SIG-M5 (cell line): ENCODE data around the gene RTCB.
"Not testable (repeated sequence)": the region's sequence is repeated elsewhere in the genome, so short reads cannot be mapped to it uniquely, and the experiment has no call there.

Source experiments
- DNase-seq: peaks from one replicate; lab custom pipeline; 2025; lab: John Stamatoyannopoulos, UW

Gene RTCB

DNA sequence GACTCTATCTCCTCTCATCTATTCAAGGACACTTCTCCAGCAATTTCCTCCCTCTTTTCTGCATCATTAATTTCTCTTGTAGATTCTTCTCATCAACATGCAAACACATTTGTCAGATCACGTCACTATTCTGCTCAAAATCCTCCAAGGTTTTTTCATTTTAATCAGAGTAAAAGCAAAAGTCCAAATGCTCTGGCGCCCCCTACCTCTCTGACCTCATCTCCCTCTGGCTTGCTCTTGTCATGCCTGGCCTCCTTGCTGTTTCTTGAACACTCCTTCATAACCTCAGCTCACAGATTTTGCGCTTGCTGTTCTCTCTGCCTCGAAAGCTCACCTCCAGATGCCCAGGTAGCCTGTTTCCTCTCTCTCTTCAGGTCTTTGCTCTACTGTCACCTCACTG is 22.4 kb downstream of the RTCB start:
- no peak for DNase-seq

GRCh38 chr22:32385681-32386080 is 26.4 kb downstream of the RTCB start:
- no peak for DNase-seq

DNA sequence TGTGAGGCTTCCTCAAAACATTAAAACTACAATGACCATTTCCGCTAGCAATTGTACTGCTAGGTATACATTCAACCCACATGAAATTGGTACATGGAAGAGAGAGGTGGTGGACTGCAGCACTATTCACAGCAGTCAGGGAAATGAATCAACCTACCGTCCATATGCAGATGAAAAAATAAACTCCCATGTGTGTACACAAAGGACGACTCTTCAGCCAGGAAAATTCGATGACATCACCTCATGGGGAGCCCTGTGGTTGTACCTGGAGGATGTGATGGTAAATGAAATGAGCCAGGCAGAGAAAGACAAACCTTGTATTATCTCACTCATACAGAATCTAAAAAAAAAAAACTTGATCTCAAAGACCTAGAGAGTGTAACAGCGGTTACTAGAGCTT is 31.1 kb downstream of the RTCB start:
- DNase-seq: no peak

DNA sequence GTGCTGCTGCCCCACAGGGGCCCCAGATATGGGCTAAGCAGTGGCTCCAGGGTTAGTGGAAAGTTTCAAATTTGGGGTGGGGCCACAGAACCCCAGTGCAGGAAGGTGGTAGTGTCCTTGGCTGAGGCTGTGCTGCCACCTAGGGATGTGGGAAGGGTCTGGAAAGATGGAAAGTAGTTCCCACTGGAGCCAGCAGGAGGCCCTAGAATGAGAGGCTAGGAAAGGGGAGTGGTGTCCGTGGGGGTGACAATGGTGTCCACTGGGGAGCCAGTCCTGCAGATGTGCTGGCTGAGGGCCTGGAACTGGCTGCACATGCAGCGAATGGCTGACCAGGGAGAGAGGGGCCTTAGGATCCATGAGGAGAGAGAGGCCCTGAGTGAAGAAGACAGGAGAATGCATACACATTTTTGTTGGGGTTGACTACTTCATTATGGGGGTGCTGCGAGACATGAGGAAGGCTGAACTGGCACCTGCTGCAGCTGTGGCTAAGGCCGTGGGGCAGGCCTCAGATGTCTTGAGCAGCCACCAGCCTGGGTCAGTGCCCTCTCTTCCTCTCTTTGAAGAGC is 33.3 kb downstream of the RTCB start:
- DNase-seq: no peak

DNA sequence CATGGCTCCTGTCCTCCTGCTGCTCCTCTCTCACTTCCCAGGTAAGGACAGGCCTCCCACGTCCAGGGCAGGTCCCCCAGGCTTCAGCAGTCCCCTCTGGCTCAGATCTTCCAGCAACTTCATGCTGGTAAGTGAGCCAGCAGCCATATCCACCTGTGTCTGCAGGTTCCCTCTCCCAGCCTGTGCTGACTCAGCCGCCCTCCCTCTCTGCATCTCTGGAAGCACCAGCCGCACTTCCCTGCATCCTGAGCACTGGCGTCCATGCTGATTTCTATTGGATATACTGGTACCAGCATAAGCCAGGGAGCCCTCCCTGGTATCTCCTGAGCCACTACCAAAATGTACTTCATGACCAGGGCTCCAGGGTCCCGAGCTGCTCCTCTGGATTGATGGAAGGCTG is 35.4 kb downstream of the RTCB start:
- no peak for DNase-seq

- no peak for DNase-seq
Measured at GRCh38 chr22:32375678-32376450, 36.2 kb downstream of the RTCB start.

DNA sequence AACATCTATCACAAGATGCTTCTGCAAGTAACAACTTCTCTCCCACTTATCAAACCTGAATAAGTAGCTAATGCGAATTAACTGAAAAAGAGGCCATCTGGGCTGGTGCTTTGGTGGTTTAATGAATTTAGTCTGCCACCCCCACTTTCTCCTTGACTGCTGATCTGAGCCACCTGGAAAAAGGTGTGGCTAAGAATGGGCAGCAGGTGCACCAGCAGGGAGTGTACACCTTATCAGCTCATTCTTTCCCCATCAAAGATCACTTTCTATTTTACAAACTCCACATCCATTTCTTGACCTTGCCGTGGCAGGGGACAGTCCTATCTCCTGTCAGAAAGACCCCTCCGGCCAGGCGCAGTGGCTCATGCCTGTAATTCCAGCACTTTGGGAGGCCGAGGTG is 47.8 kb downstream of the RTCB start:
- DNase-seq: no peak

GRCh38 chr22:32361257-32361656 is 50.8 kb downstream of the RTCB start:
- DNase-seq: no peak

- DNase-seq: not testable (repeated sequence)
Measured at GRCh38 chr22:32360096-32360495, 52.0 kb downstream of the RTCB start.

DNA sequence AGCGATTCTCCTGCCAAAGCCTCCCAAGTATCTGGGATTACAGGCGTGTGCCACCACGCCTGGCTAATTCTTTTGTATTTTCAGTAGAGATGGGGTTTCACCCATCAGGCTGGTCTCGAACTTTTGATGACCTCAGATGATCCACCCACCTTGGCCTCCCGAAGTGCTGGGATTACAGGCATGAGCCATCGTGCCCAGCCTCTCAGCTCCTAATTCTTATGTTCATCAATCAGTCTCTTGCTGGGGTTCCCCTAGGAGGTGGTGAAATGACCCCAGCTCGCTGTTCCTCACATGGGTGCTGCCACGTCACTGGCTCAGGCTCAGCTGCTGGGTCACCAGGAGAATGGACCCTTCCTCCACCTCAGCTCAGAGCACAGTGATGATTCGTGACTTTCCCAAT is 54.5 kb downstream of the RTCB start, which contains the start of gene RFPL3:
TSS of gene RFPL3 (plus strand) at position 301 of the 400 bp plus-strand sequence. CDS start 205 bp downstream, outside the sequence.
- not testable (repeated sequence) for DNase-seq

- DNase-seq: no peak
Measured at GRCh38 chr22:32355760-32356159, 56.3 kb downstream of the RTCB start.

DNA sequence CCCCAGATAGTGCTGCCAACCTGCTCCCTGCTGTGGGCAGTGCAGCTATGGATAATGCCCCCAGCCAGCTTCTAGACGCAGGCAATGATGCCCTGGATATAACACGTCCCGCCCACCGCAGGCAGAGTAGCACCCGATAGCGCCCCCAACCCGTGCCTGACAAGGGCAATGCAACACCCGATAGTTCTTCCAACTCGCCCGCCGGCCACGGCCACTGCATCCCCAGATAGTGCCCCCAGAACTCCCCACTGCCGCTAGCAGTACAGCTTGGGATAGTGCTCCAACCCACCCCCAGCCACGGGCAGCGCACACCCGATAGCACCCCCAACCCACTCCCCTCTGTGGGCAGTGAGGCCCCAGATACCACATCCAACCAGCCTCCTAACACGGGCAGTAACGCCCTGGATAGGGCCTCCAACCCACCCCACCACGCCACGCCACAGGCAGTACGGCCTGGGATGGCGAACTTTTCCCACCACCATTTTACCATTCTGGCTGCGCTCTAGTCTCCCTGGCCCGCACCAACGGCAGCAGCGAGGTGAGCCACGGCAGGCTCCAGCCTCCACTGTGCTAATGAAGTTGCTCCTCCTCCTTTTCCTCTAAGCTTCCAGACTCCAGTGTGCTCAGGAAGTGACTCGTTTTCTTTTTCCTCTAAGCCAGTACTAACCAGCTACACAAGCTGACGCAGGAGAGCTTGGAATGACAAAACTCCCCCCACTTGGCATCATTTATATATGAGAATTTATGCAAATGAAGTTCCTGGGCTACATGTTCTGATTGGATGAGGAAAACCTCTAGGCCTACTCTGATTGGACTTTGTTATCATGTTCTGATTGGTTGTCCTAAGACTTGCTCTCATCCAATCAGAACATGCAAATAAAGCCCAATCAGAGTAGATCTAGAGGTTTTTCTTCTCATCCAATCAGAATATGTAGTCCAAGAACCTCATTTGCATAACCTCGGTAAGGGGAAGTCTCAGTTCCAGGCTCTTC is 57.4 kb downstream of the RTCB start:
- no peak for DNase-seq

DNA sequence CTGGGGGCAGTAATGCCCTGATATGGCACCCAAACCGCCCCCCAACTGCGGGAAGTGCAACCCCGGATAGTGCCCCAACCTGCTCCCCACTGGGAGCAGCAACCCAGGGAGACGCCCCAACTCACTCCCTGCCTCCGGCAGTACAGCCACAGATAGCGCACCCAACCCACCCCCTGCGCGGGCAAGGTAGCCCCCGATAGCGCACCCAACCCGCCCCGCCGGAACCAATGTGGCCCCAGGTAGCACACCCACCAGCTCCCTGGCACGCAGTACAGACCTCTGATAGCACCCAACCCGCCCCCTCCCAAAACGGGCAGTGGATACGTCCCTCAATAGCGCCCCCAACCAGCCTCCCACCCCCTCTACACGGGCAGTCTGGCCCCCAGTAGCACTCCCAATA is 58.2 kb downstream of the RTCB start:
- no peak for DNase-seq

GRCh38 chr22:32353292-32353691 is 58.8 kb downstream of the RTCB start:
- no peak for DNase-seq

- no peak for DNase-seq
Measured at GRCh38 chr22:32352681-32353080, 59.4 kb downstream of the RTCB start.

DNA sequence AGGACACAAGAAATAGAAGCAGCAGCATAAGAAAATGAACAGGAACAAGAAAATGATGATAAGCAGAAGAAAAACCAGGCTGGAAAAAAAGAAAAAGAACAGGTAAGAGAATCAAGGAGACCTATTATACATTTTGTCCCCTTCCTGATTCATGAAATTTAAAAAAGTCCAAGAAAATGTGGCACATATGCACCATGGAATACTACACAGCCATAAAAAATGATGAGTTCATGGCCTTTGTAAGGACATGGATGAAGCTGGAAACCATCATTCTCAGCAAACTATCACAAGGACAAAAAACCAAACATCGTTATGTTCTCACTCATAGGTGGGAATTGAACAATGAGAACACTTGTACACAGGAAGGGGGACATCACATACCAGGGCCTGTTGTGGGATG is 60.2 kb downstream of the RTCB start:
- not testable (repeated sequence) for DNase-seq

GRCh38 chr22:32348031-32348611 is 63.9 kb downstream of the RTCB start:
- DNase-seq: no peak

DNA sequence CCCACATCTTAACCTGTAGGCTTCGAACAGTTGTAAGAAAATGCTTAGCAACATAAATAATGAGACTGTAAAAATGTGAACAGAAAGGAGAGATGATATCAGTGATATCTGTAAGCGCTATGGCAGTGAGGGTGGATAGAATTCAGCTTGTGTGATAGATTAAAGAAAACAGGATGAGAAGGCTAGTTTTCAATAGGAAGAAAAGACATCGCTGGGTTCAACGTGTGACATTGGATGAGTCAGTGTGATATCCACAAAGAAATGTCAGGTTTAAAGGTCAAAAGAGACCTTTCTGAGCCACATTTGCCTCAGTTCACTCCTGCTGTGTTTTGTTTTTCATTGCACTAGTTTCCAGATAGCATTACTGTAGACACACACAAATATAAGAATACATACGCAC is 68.1 kb downstream of the RTCB start:
- DNase-seq: no peak

DNA sequence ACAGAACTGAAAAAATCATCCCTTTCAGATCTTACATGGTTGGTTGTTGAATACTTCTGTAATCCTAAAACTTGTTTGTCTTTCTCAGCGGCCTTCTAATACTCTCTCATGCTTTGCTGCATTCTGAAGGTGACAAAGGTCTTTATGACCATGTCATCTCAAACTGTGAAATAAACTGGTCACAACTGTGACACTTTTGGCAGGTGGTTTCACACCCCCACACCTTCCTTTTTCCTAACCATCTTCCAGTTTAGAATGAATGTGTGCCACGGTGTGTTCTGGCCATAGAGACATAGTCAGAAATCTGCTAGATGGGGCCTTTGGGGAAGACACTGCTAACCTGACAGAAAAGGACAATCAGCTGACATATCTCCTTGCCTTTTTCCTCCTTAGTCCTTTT is 69.1 kb downstream of the RTCB start:
- DNase-seq: no peak

DNA sequence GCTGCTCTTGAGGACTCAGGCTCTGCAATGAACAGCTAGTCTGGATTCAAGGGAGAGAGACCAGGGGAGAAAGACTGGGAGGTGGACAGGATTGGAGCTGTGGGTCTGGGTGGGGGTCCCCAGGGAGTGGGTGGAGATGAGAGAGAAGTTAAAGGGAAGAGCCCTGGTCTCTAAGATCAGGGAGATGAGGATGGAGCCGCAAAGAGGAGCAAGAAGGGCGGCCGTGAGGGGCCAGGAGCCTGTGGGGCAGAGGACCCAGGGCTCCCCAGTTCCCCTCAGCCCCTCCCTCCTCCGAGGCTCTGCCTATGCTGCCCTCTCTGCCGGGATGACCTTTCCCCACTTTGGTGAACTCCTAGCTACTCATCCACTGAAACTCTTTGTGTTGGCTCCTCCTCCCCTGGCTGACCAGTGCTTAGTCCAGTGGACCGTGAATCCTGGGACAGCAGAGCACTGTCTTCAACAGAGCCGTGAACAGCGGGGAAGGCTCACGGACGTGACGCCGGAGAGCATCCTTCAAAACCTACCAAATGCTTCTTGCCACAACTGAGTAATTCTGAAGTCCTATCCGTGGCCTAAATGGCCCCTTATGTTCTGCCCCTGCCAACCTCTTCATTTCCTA is 70.8 kb downstream of the RTCB start:
- no peak for DNase-seq

GRCh38 chr22:32340411-32340810 is 71.6 kb downstream of the RTCB start:
- no peak for DNase-seq
